Keratinocyte (primary cell): ENCODE results near the gene CENPF. TPM values are rescaled to one million over a fixed set of nuclear protein-coding genes. Genes with fewer than 3 reads are reported as not detected.

Experiments
- DNase-seq: peaks from one replicate; pipeline ENCODE4 v3.0.0-alpha.2; 2011; ENCODE audit warnings: low read depth, missing footprints, low spot score
- FAIRE-seq: peaks from 2 replicates; lab custom pipeline; 2011; peaks lifted over from hg19 to GRCh38; lab: Jason Lieb, UNC
- H2AFZ ChIP-seq: 2 replicates; pipeline ENCODE4 v1.6.0; 2012; ENCODE audit warnings: low read length, control low read depth, inconsistent platforms; ENCODE audit not compliant: control insufficient read depth
- H3K27ac ChIP-seq: 2 replicates; pipeline ENCODE4 v1.5.1; 2011; ENCODE audit warnings: low read length; ENCODE audit not compliant: control insufficient read depth, insufficient read depth
- H3K27me3 ChIP-seq: 3 replicates; pipeline ENCODE4 v1.6.0; 2011; ENCODE audit warnings: low read length; ENCODE audit not compliant: control insufficient read depth, insufficient read depth; ENCODE audit errors: extremely low read depth
- H3K36me3 ChIP-seq, 2 experiments: 2 replicates in 1 of 2; 3 replicates in 1 of 2; pipeline ENCODE4 v1.5.1; 2011; ENCODE audit warnings: low read length in 2 of 2, mild to moderate bottlenecking in 1 of 2; ENCODE audit not compliant: control insufficient read depth in 2 of 2, insufficient read depth in 2 of 2; ENCODE audit errors: extremely low read depth in 1 of 2
- H3K4me1 ChIP-seq: 3 replicates; pipeline ENCODE4 v1.5.1; 2011; ENCODE audit warnings: low read length; ENCODE audit not compliant: control insufficient read depth, insufficient read depth; ENCODE audit errors: extremely low read depth
- H3K4me2 ChIP-seq: 3 replicates; pipeline ENCODE4 v1.6.0; 2011; ENCODE audit warnings: low read depth, low read length; ENCODE audit not compliant: control insufficient read depth, insufficient read depth; ENCODE audit errors: extremely low read depth
- H3K4me3 ChIP-seq, 3 experiments: fragments of 200-600 bp in 1 of 3; sonication (generic) in 1 of 3; 2 replicates in 2 of 3; 3 replicates in 1 of 3; pipeline ENCODE4 v1.5.1; 2011 to 2016; ENCODE audit warnings: low read length in 3 of 3, mild to moderate bottlenecking in 3 of 3, control low read depth in 2 of 3, inconsistent platforms in 1 of 3, low read depth in 1 of 3, mixed read lengths in 1 of 3, mixed run types in 1 of 3, moderate library complexity in 1 of 3; ENCODE audit not compliant: control insufficient read depth in 2 of 3, insufficient read depth in 2 of 3; ENCODE audit errors: extremely low read depth in 1 of 3
- H3K79me2 ChIP-seq: 2 replicates; pipeline ENCODE4 v1.6.0; 2012; ENCODE audit warnings: low read length; ENCODE audit not compliant: control insufficient read depth, insufficient read depth
- H3K9ac ChIP-seq: 3 replicates; pipeline ENCODE4 v1.6.0; 2011; ENCODE audit warnings: low read length; ENCODE audit not compliant: control insufficient read depth, insufficient read depth; ENCODE audit errors: extremely low read depth
- H3K9me1 ChIP-seq: 3 replicates; pipeline ENCODE4 v1.6.0; 2011; ENCODE audit warnings: low read length; ENCODE audit not compliant: control insufficient read depth, insufficient read depth; ENCODE audit errors: extremely low read depth
- H3K9me3 ChIP-seq: 2 replicates; pipeline ENCODE4 v1.5.1; 2012; ENCODE audit warnings: low read depth, low read length; ENCODE audit not compliant: control insufficient read depth
- H4K20me1 ChIP-seq: 3 replicates; pipeline ENCODE4 v1.6.0; 2011; ENCODE audit warnings: low read length; ENCODE audit not compliant: control insufficient read depth, insufficient read depth; ENCODE audit errors: extremely low read depth
- EZH2 ChIP-seq: IDR thresholded peaks from one replicate; pipeline ENCODE4 v1.6.1; 2012; ENCODE audit warnings: inconsistent platforms, mild to moderate bottlenecking, low read length, moderate library complexity
- dilution Hi-C: fragments of 300-500 bp; cut with MboI; formaldehyde crosslinking; loops from one replicate; pipeline ENCODE4 v1.7.0; 2020; ENCODE audit warnings: low sequenced_read_pairs; ENCODE audit not compliant: extremely low pct_ligation_motif_present
- polyA plus RNA-seq, 5 experiments: library from polyadenylated mRNA; depleted of rRNA in 3 of 5; stranded (reverse) in 3 of 5; stranded (forward) in 1 of 5; unstranded in 1 of 5; fragments of >200 nt; gene quantifications; 1 replicate in 1 of 5; 2 replicates in 3 of 5; 3 replicates in 1 of 5; pipeline versions ENCODE4 v1.2.1 to v1.2.3, GENCODE V29; 2011 to 2012; ENCODE audit warnings: missing spikeins in 2 of 5, low read depth in 1 of 5, low replicate concordance in 1 of 5
- TF ChIP-seq, protein P1 (sequence below), 3 experiments: IDR thresholded peaks in 1 of 3; conservative IDR thresholded peaks in 1 of 3; optimal IDR thresholded peaks in 1 of 3; 2 replicates in 2 of 3; 3 replicates in 1 of 3; pipeline versions ENCODE3 to v1.5.1; 2011; ENCODE audit warnings: low read length in 3 of 3, mild to moderate bottlenecking in 3 of 3, moderate library complexity in 2 of 3, control low read depth in 1 of 3, inconsistent platforms in 1 of 3; ENCODE audit not compliant: insufficient read depth in 2 of 3; ENCODE audit errors: extremely low read depth in 1 of 3

The CENPF gene
- polyA plus RNA-seq, 1 donor (not counting 4 experiments of a cell fraction or from before 2014, with no cell fraction given) = 14.4 TPM

- FAIRE-seq (no peak), DNase-seq (no peak)
- Histone ChIP-seq H3K9me3 (no peaks in the 10 kb centered on the region), H3K27ac (no peak overlapping the region), H3K4me3 (no peak overlapping the region), H3K4me2 (no peak overlapping the region), H2AFZ (no peak overlapping the region), H3K4me1 (no peaks in the 10 kb centered on the region), H3K9me1 (no peaks in the 10 kb centered on the region), H3K36me3 (peaks cover 0 to 35% of the 10 kb centered on the region in 2 experiments), H4K20me1 (no peaks in the 10 kb centered on the region), H3K9ac (no peak overlapping the region), H3K27me3 (no peaks in the 10 kb centered on the region), H3K79me2 (no peaks in the 10 kb centered on the region)
- dilution Hi-C loops = loop anchor here (25.0 kb wide), 1 partner anchor 879 kb away; no protein-coding TSS in a partner anchor
- no peak for TF ChIP-seq EZH2
- TF ChIP-seq, protein P1, sequence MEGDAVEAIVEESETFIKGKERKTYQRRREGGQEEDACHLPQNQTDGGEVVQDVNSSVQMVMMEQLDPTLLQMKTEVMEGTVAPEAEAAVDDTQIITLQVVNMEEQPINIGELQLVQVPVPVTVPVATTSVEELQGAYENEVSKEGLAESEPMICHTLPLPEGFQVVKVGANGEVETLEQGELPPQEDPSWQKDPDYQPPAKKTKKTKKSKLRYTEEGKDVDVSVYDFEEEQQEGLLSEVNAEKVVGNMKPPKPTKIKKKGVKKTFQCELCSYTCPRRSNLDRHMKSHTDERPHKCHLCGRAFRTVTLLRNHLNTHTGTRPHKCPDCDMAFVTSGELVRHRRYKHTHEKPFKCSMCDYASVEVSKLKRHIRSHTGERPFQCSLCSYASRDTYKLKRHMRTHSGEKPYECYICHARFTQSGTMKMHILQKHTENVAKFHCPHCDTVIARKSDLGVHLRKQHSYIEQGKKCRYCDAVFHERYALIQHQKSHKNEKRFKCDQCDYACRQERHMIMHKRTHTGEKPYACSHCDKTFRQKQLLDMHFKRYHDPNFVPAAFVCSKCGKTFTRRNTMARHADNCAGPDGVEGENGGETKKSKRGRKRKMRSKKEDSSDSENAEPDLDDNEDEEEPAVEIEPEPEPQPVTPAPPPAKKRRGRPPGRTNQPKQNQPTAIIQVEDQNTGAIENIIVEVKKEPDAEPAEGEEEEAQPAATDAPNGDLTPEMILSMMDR (optimal IDR thresholded peaks at IDR 0.05 in 1 of 3, IDR thresholded peaks at IDR 0.05 in 1 of 3, conservative IDR thresholded peaks at IDR 0.05 in 1 of 3; ENCODE audit: extremely low read depth in 1 of 3, insufficient read depth in 2 of 3, low read length in 3 of 3) = no peak
These were observed 55.2 kb downstream of the CENPF start for GRCh38 chr1:214658175-214658574.

GRCh38 chr1:214658785-214659184 lies 55.8 kb downstream of the CENPF start:
- Histone ChIP-seq H4K20me1 (no peaks in the 10 kb centered on the region), H3K4me1 (no peaks in the 10 kb centered on the region), H3K27ac (no peak overlapping the region), H3K9ac (no peak overlapping the region), H3K36me3 (peaks cover 2 to 33% of the 10 kb centered on the region in 2 experiments), H3K27me3 (no peaks in the 10 kb centered on the region), H3K4me3 (no peak overlapping the region), H2AFZ (no peak overlapping the region), H3K4me2 (no peak overlapping the region), H3K79me2 (no peaks in the 10 kb centered on the region), H3K9me3 (no peaks in the 10 kb centered on the region), H3K9me1 (no peaks in the 10 kb centered on the region)
- DNase-seq (no peak), FAIRE-seq (no peak)
- TF ChIP-seq, protein P1 (optimal IDR thresholded peaks at IDR 0.05 in 1 of 3, IDR thresholded peaks at IDR 0.05 in 1 of 3, conservative IDR thresholded peaks at IDR 0.05 in 1 of 3; ENCODE audit: extremely low read depth in 1 of 3, insufficient read depth in 2 of 3, low read length in 3 of 3) = peak; percentile 28 to 51 (median 43)
- no peak for TF ChIP-seq EZH2
- dilution Hi-C loops = loop anchor here (25.0 kb wide), 1 partner anchor 879 kb away; no protein-coding TSS in a partner anchor
